ENCODE results near the gene MGAT4C. TPM values are rescaled to one million over a fixed set of nuclear protein-coding genes. Genes with fewer than 3 reads are reported as not detected.

MGAT4C gene
- total RNA-seq, 1 donor from 2014 or later = 0.41 TPM

DNA sequence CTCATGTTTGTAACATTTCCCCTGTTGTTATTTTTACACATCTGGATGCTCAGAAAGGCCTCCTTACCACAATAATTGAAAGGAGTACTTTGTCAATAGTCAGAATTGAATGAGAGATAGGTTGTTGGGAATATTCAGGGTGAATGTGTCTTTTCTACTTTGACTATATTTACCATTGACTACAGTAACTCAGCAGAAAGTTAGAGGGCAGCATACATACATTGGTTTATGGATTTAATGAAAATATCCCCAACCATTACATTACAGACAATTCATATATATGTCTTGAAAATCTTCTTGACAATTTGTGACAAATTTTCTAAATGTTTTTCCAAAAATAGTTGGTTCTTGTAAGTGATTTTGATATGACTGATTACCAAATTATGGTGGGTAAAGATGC is 284.4 kb downstream of the MGAT4C start:
- no peak for DNase-seq

DNA sequence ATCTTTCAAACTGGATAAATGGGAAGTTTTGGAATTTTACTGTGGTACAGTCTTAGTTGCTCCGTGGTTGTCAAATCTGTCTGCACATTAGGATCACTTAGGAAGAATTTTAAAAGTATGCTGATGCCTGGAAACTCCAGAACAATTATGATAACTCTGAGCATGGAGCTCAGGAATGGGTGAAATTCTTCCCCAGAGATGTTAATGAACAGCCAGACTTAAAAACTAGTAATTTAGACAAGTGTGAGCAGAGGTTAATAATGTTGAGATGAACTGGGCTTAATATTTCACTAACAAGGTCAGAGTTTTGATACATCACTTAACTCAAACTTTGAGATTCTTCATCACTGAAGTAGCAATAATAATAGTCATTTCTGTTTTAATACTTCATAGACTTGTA is 287.6 kb downstream of the MGAT4C start:
- no peak for DNase-seq

- DNase-seq = no peak
These were observed 292.9 kb downstream of the MGAT4C start for GRCh38 chr12:85963326-85963725.

DNA sequence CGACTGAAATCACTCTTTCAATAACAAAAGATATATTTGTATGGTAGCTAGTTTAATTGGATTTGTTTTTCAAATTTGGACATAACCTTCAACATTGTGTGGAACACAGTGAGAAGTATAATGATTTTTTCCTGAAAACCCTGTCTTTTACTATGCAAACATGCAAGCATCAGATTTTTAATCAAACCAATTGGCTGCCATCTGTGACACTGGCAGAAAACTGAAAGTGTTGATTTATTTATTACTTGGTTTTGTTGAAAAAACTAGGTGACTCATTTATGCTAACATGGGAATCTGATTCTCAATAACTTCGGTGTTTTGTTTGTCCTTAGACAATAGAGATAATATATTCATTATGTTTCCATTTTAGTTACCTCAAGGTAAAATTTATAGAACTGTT is 300.1 kb downstream of the MGAT4C start:
- DNase-seq = no peak

DNA sequence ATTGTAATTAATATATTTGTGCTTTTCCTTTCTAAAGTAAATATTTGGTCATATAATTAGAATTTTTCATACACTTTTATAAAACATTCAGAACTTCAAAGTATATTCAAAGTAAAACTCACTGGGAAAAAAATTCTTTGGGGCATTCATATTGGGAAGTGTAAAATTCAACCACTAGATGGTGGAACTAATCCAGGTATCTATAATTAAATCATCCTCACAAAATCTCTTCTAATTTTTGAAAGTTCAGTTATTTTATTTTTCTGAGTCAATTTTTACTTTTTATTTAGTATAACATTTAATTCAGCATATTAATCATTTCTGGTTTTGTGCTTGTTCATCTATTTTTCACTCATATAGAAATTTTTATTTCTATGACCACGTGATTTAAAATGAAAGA is 301.1 kb downstream of the MGAT4C start:
- DNase-seq = peak; percentile 4

DNA sequence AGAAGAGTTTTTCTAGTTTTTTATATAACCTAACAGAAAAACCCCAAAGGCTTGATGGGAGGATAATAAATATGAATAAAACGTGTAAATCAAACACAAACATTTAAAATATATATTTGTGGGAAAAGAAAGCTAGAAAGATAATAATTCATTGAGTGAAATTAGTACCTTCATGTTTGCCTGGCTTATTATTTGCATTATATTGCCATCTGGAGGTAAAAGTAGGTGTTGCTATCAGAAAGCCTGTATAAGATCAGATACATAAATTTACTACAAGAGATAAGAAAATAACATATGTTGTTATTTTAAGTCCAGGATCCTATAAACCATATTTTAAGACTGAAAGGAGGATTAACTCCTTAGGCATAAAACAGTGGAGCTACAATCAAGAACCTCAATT is 304.4 kb downstream of the MGAT4C start:
- DNase-seq = peak; percentile 4

GRCh38 chr12:85949253-85949652 is 306.9 kb downstream of the MGAT4C start:
- DNase-seq = no peak

- DNase-seq = no peak
These were observed 307.9 kb downstream of the MGAT4C start for GRCh38 chr12:85948340-85948739.

GRCh38 chr12:85947286-85947685 is 308.9 kb downstream of the MGAT4C start:
- DNase-seq = no peak

DNA sequence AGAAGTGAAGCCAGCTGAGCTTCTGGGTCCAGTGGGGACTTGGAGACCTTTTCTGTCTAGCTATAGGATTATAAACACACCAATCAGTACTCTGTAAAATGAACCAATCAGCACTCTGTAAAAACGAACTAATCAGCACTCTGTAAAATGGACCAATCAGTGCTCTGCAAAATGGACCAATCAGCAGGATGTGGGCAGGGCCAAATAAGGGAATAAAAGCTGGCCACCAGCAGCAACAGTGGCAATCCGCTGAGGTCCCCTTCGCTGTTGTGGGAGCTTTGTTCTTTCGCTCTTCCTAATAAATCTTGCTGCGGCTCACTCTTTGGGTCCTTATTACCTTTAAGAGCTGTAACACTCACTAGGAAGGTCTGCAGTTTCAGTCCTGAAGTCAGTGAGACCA is 309.8 kb downstream of the MGAT4C start:
- DNase-seq = no peak

DNA sequence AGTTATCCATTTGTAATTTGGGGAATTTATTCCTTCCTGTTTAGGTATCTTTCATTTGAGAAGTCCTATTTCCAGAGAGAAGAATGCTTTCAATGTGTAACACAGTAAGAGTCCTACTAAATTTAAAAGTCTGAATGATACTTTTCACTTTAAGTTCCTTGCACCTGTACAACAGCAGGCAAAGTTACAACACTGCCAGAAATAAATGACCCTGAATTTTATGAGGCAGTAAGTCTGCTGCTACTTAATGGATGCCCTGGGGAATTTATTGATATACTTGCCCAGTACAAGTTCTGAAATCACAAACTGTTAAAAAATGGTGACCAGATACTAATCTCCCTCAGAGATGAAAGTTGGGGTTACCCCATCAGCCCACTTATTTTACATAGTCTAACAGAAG is 329.0 kb downstream of the MGAT4C start:
- DNase-seq = no peak

DNA sequence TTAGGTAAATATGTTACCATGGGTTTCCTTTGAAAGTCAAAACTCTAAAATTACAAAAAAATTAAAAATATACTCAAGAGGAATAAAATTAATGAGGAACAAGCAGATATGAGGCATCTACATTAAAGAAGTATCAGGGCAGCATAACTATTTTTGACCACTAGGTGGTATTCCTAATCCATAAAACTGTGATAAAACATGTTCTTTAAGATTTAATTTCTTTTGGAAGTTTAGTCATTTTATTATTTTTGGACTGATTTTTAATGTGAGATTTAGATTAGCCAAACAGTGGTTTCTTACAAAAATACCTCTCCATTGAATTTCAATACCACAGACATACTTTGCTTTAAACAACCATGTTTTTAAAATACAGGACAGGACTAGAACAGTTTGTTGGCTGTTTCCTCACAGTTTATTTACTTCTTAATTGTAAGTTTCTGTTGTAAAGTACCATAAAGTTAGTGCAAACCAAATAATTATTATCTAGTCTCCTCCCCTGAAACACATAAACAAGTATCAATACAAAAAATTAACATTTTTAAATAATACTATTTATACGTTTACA is 332.3 kb downstream of the MGAT4C start:
- peak; percentile 44 for DNase-seq

- peak; percentile 56 for DNase-seq
These were observed 335.8 kb downstream of the MGAT4C start for GRCh38 chr12:85920324-85920947.

Measured in tongue (tissue), 2 donors.